ENCODE data around the gene OPRL1.
A peak's percentile ranks its signal among the peaks of the same experiment; 100 is the strongest.

Gene OPRL1

GRCh38 chr20:64050261-64051032 is 29.4 kb upstream of the OPRL1 start:
- no peak overlapping the region for H3K27ac Mint-ChIP-seq
- H3K4me1 Mint-ChIP-seq = peaks cover 46% of the 10 kb centered on the region
- no peak for DNase-seq
- H3K4me3 Mint-ChIP-seq = no peak overlapping the region
- no peak for TF ChIP-seq CTCF (IDR thresholded peaks at IDR 0.05)
- H3K27me3 Mint-ChIP-seq (ENCODE audit: low read depth, poor library complexity) = peaks cover 59% of the 10 kb centered on the region
- no peaks in the 10 kb centered on the region for H3K36me3 Mint-ChIP-seq (ENCODE audit: low read depth)
- H3K9me3 Mint-ChIP-seq = no peaks in the 10 kb centered on the region

- H3K27me3 Mint-ChIP-seq (ENCODE audit: low read depth, poor library complexity) = peaks cover 53% of the 10 kb centered on the region
- no peak for DNase-seq
- peaks cover 41% of the 10 kb centered on the region for H3K4me1 Mint-ChIP-seq
- H3K27ac Mint-ChIP-seq = no peak overlapping the region
- no peaks in the 10 kb centered on the region for H3K9me3 Mint-ChIP-seq
- H3K36me3 Mint-ChIP-seq (ENCODE audit: low read depth) = no peaks in the 10 kb centered on the region
- H3K4me3 Mint-ChIP-seq = no peak overlapping the region
- TF ChIP-seq CTCF (IDR thresholded peaks at IDR 0.05) = no peak
Measured at GRCh38 chr20:64051033-64051452, 28.8 kb upstream of the OPRL1 start.

- no peaks in the 10 kb centered on the region for H3K9me3 Mint-ChIP-seq
Measured at GRCh38 chr20:64051561-64052325, 28.1 kb upstream of the OPRL1 start.

GRCh38 chr20:64052326-64052722 is 27.6 kb upstream of the OPRL1 start:
- no peak overlapping the region for H3K27ac Mint-ChIP-seq
- peaks cover 35% of the 10 kb centered on the region for H3K4me1 Mint-ChIP-seq
- no peak overlapping the region for H3K4me3 Mint-ChIP-seq
- H3K27me3 Mint-ChIP-seq (ENCODE audit: low read depth, poor library complexity) = peaks cover 40% of the 10 kb centered on the region
- no peaks in the 10 kb centered on the region for H3K36me3 Mint-ChIP-seq (ENCODE audit: low read depth)
- no peak for TF ChIP-seq CTCF (IDR thresholded peaks at IDR 0.05)
- DNase-seq = no peak
- no peaks in the 10 kb centered on the region for H3K9me3 Mint-ChIP-seq

More at GRCh38 chr20:64051561-64052325, 28.1 kb upstream of the OPRL1 start:
- Mint-ChIP-seq H3K27ac (no peak overlapping the region), H3K27me3 (ENCODE audit: low read depth, poor library complexity) (peaks cover 46% of the 10 kb centered on the region), H3K4me3 (no peak overlapping the region), H3K36me3 (ENCODE audit: low read depth) (no peaks in the 10 kb centered on the region), H3K4me1 (peaks cover 35% of the 10 kb centered on the region)
- DNase-seq = no peak
- no peak for TF ChIP-seq CTCF (IDR thresholded peaks at IDR 0.05)

- no peak for DNase-seq
- TF ChIP-seq CTCF (IDR thresholded peaks at IDR 0.05) = no peak
- Mint-ChIP-seq H3K36me3 (ENCODE audit: low read depth) (no peaks in the 10 kb centered on the region), H3K27me3 (ENCODE audit: low read depth, poor library complexity) (peaks cover 31% of the 10 kb centered on the region), H3K4me3 (peak overlapping the region; percentile 25), H3K4me1 (peaks cover 40% of the 10 kb centered on the region), H3K9me3 (no peaks in the 10 kb centered on the region), H3K27ac (no peak overlapping the region)
Measured at GRCh38 chr20:64052987-64053840, 26.7 kb upstream of the OPRL1 start.
